Natural killer cell (primary cell): Measurements from ENCODE around the gene LSAMP. TPM values are rescaled to one million over a fixed set of nuclear protein-coding genes. Genes with fewer than 3 reads are reported as not detected.

Source experiments
- ATAC-seq, 3 donors: fragments of 150-1000 bp in 2 of 3; fragments of 200-7000 bp in 1 of 3; cut with Tn5 transposase; 1 replicate in 1 of 3; 2 replicates in 2 of 3; pipeline ENCODE4 v1.10.0; 2021; ENCODE audit warnings: mild to moderate bottlenecking in 2 of 3, moderate library complexity in 2 of 3
- DNase-seq, 2 donors: peaks; one replicate each; pipeline versions ENCODE4 v3.0.0 to v3.0.0-alpha.2; 2013 to 2021; ENCODE audit warnings: mixed read lengths in 1 of 2
- H3K27ac ChIP-seq: one replicate; pipeline ENCODE4 v1.5.1; 2013; ENCODE audit warnings: mild to moderate bottlenecking, low read length
- H3K27me3 ChIP-seq: one replicate; pipeline ENCODE4 v1.6.1; 2013; ENCODE audit warnings: low read length; ENCODE audit not compliant: control insufficient read depth, insufficient read depth
- H3K36me3 ChIP-seq: one replicate; pipeline ENCODE4 v1.6.1; 2013; ENCODE audit warnings: low read length; ENCODE audit not compliant: control insufficient read depth, insufficient read depth
- H3K4me1 ChIP-seq: one replicate; pipeline ENCODE4 v1.6.1; 2013; ENCODE audit warnings: low read length; ENCODE audit not compliant: control insufficient read depth, insufficient read depth
- H3K4me3 ChIP-seq: one replicate; pipeline ENCODE4 v1.5.1; 2013; ENCODE audit warnings: low read length
- H3K9me3 ChIP-seq: one replicate; pipeline ENCODE4 v1.6.1; 2013; ENCODE audit warnings: low read length; ENCODE audit not compliant: control insufficient read depth, insufficient read depth
- H3K27ac Mint-ChIP-seq, 2 donors: one replicate each; pipeline ENCODE4 v1.8.0; 2022; ENCODE audit warnings: mild to moderate bottlenecking in 2 of 2, mixed read lengths in 2 of 2, moderate library complexity in 1 of 2
- H3K27me3 Mint-ChIP-seq, 2 donors: one replicate each; pipeline ENCODE4 v1.8.0; 2022; ENCODE audit warnings: low read depth in 2 of 2, mixed read lengths in 2 of 2
- H3K36me3 Mint-ChIP-seq: one replicate; pipeline ENCODE4 v1.8.0; 2022; ENCODE audit warnings: mixed read lengths
- H3K4me1 Mint-ChIP-seq, 2 donors: one replicate each; pipeline ENCODE4 v1.8.0; 2022; ENCODE audit warnings: mixed read lengths in 2 of 2
- H3K4me3 Mint-ChIP-seq: one replicate; pipeline ENCODE4 v1.8.0; 2022; ENCODE audit warnings: mild to moderate bottlenecking, moderate library complexity, mixed read lengths
- H3K9me3 Mint-ChIP-seq, 2 donors: one replicate each; pipeline ENCODE4 v1.8.0; 2022; ENCODE audit warnings: mixed read lengths in 2 of 2
- WGBS: methylation state at CpG from one replicate; pipeline ENCODE4 v1.1.7; 2013; ENCODE audit warnings: missing lambda C conversion rate; ENCODE audit not compliant: insufficient coverage; 5-methylcytosine and 5-hydroxymethylcytosine counted together
- intact Hi-C: fragments of 100-400 bp; cut with micrococcal nuclease; formaldehyde crosslinking; loops from one replicate; pipeline ENCODE4 v1.14.2; 2022
- total RNA-seq, 4 donors: library from RNA; stranded (reverse); fragments of 120-200 nt in 1 of 4; gene quantifications; one replicate each; pipeline versions ENCODE4 v1.2.3 to v1.2.4, GENCODE V29; 2013 to 2022
- TF ChIP-seq, protein P1 (sequence below): fragments of 200-600 bp; IDR thresholded peaks from one replicate; pipeline ENCODE4 v1.8.0; 2022; ENCODE audit warnings: antibody characterized with exemption

LSAMP gene
- total RNA-seq, 3 donors from 2014 or later (not counting 1 experiment from before 2014, with no cell fraction given): not detected

DNA sequence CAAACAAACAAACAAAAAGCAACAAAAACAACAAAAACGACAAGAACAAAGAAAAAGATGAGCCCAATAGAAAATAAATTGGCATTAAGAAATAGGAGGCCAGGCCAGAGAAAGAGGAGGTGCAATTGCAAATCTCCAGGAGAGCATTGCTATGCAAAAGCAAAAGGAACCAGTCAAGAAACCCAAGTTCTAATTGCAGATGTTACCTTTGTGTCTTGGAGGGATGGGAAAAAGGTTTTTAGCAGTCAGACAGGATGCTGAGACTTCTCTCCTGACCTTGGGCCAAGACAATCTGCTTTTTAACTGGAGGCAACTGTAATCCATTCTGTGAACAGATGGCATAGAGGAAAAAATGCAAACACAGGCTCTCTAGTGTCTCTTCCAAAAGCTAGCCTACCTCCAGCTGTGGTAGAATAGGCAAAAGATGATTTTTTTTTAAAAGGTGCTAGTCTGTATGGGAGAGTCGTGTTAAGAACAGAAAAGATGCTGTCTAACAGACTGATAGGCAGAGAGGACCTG is 56.4 kb downstream of the LSAMP start:
- Mint-ChIP-seq H3K9me3 (peaks cover 15 to 20% of the 10 kb centered on the region in 2 donors), H3K4me3 (no peak overlapping the region)
- intact Hi-C loops: no loop called here

DNA sequence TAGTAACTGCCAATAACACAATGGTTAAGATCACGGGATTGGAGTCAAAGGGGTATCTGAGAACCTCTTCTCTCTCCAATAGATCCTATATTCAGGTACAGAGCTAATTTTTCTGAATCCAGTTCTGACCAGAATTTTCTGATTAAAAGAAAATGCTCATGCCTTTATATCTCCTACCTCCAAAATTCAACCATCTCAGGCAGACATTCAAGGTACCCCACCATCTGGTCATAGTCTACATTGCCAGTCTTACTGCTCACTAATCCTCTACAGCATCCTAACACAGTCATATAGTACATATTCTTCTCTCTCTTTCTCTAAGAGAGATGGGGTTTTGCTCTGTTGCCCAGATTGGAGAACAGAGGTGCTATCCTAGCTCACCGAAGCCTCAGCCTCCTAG is 59.1 kb downstream of the LSAMP start:
- Mint-ChIP-seq H3K4me3 (no peak overlapping the region), H3K36me3 (no peaks in the 10 kb centered on the region), H3K27me3 (no peaks in the 10 kb centered on the region), H3K27ac (no peak overlapping the region), H3K4me1 (no peaks in the 10 kb centered on the region), H3K9me3 (peaks cover 16 to 23% of the 10 kb centered on the region in 2 donors)
- no peak for ATAC-seq
- Histone ChIP-seq H3K4me3 (no peak overlapping the region), H3K4me1 (no peaks in the 10 kb centered on the region), H3K27ac (no peak overlapping the region), H3K27me3 (no peaks in the 10 kb centered on the region), H3K9me3 (no peaks in the 10 kb centered on the region), H3K36me3 (no peaks in the 10 kb centered on the region)
- TF ChIP-seq, protein P1, sequence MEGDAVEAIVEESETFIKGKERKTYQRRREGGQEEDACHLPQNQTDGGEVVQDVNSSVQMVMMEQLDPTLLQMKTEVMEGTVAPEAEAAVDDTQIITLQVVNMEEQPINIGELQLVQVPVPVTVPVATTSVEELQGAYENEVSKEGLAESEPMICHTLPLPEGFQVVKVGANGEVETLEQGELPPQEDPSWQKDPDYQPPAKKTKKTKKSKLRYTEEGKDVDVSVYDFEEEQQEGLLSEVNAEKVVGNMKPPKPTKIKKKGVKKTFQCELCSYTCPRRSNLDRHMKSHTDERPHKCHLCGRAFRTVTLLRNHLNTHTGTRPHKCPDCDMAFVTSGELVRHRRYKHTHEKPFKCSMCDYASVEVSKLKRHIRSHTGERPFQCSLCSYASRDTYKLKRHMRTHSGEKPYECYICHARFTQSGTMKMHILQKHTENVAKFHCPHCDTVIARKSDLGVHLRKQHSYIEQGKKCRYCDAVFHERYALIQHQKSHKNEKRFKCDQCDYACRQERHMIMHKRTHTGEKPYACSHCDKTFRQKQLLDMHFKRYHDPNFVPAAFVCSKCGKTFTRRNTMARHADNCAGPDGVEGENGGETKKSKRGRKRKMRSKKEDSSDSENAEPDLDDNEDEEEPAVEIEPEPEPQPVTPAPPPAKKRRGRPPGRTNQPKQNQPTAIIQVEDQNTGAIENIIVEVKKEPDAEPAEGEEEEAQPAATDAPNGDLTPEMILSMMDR: no peak
- DNase-seq: no peak
- 75% methylated on average over 1 of the region's 2 CpGs for WGBS
- intact Hi-C loops: no loop called here

More for the DNA sequence above, 56.4 kb downstream of the LSAMP start:
- H3K36me3 Mint-ChIP-seq: no peaks in the 10 kb centered on the region
- peaks cover 19% of the 10 kb centered on the region for H3K9me3 ChIP-seq
- ATAC-seq (no peak), DNase-seq (no peak)
- H3K27ac Mint-ChIP-seq: no peak overlapping the region
- WGBS: 33% methylated on average over 2 of the region's 2 CpGs
- H3K27ac ChIP-seq: no peak overlapping the region
- H3K27me3 ChIP-seq: no peaks in the 10 kb centered on the region
- TF ChIP-seq, protein P1: no peak
- H3K4me1 Mint-ChIP-seq: no peaks in the 10 kb centered on the region
- no peaks in the 10 kb centered on the region for H3K4me1 ChIP-seq
- H3K27me3 Mint-ChIP-seq: no peaks in the 10 kb centered on the region
- no peak overlapping the region for H3K4me3 ChIP-seq
- no peaks in the 10 kb centered on the region for H3K36me3 ChIP-seq

DNA sequence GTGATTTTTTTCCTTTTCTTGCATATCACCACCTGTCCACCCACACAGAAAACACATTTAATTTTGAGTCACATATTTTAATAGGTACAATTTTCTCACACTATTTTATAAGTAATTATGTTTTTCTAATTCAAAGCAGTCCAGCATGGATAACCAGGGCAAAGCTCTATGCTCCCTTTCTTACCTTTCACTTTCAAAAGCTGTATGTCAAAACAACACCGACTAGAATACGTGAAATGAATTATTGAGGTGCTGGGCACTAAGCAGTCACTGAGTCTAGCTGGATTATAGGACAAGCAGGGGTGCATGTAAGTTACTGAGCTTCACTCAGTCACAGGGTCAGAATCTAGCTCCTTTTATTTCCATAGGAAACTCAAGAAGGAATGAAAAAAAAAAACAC is 60.6 kb downstream of the LSAMP start:
- Histone ChIP-seq H3K27ac (no peak overlapping the region), H3K4me1 (no peaks in the 10 kb centered on the region), H3K9me3 (no peaks in the 10 kb centered on the region), H3K27me3 (no peaks in the 10 kb centered on the region), H3K4me3 (no peak overlapping the region), H3K36me3 (no peaks in the 10 kb centered on the region)
- no peak overlapping the region for H3K4me3 Mint-ChIP-seq
- DNase-seq: no peak
- no peaks in the 10 kb centered on the region for H3K4me1 Mint-ChIP-seq
- TF ChIP-seq, protein P1: no peak
- WGBS: 94% methylated on average over 2 of the region's 2 CpGs
- no peak overlapping the region for H3K27ac Mint-ChIP-seq
- intact Hi-C loops: no loop called here
- peaks cover 13 to 20% of the 10 kb centered on the region in 2 donors for H3K9me3 Mint-ChIP-seq
- no peaks in the 10 kb centered on the region for H3K27me3 Mint-ChIP-seq
- no peak for ATAC-seq
- no peaks in the 10 kb centered on the region for H3K36me3 Mint-ChIP-seq

DNA sequence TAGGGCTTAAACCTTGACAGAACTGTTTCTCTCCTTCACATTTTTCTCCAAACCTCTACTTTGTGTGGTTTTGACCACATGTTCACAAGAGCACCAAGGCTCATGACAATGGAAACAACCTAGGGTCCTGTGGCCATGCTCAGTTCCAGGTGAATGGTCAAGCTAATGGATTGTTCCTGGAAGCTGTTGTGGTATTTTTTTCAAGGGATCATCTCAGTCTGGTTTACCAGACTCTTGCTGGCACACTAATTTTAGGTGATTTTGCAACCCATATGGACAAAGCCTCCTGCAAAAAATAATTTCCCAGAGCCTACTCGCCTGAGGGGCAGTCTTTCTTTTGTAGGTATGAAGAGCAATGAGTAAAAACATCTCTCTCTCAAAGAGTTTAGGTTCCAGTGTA is 67.2 kb downstream of the LSAMP start:
- H3K36me3 Mint-ChIP-seq: no peaks in the 10 kb centered on the region
- TF ChIP-seq, protein P1: no peak
- no peaks in the 10 kb centered on the region for H3K27me3 ChIP-seq
- no peaks in the 10 kb centered on the region for H3K4me1 Mint-ChIP-seq
- no peak for DNase-seq
- H3K27ac ChIP-seq: no peak overlapping the region
- WGBS: no CpG with 5 or more reads among the region's 1 CpG
- peaks cover 5 to 12% of the 10 kb centered on the region in 2 donors for H3K9me3 Mint-ChIP-seq
- H3K9me3 ChIP-seq: peaks cover 4% of the 10 kb centered on the region
- no peak overlapping the region for H3K27ac Mint-ChIP-seq
- ATAC-seq: no peak
- H3K27me3 Mint-ChIP-seq: no peaks in the 10 kb centered on the region
- intact Hi-C loops: no loop called here
- H3K4me3 Mint-ChIP-seq: no peak overlapping the region
- no peak overlapping the region for H3K4me3 ChIP-seq
- no peaks in the 10 kb centered on the region for H3K4me1 ChIP-seq
- no peaks in the 10 kb centered on the region for H3K36me3 ChIP-seq
